CD4-positive, alpha-beta memory T cell (primary cell): ENCODE results near the gene HBEGF. TPM values are rescaled to one million over a fixed set of nuclear protein-coding genes. Genes with fewer than 3 reads are reported as not detected.

ENCODE experiments used
- CTCF ChIA-PET: fragments of 350-600 bp; sonication (Branson Sonifier 250); formaldehyde crosslinking; loops from one replicate; lab custom pipeline; 2021; ENCODE audit warnings: inconsistent platforms; ENCODE audit not compliant: partially characterized antibody; lab: Charles Lee
- POLR2A ChIA-PET: fragments of 350-600 bp; sonication (Branson Sonifier 250); formaldehyde crosslinking; loops from one replicate; lab custom pipeline; 2021; ENCODE audit not compliant: partially characterized antibody; lab: Charles Lee
- DNase-seq, 5 donors: peaks; one replicate each; pipeline versions ENCODE4 v3.0.0 to v3.0.0-alpha.2; 2020 to 2022; ENCODE audit warnings: mixed read lengths in 1 of 5
- H3K27ac ChIP-seq: one replicate; pipeline ENCODE4 v1.7.0; 2013; ENCODE audit warnings: low read depth, low read length
- H3K27me3 ChIP-seq: 2 replicates; pipeline ENCODE4 v1.7.0; 2013; ENCODE audit warnings: mild to moderate bottlenecking, low read length, moderate library complexity; ENCODE audit not compliant: insufficient read depth
- H3K36me3 ChIP-seq: 2 replicates; pipeline ENCODE4 v1.7.0; 2013; ENCODE audit warnings: mild to moderate bottlenecking, low read length, moderate library complexity; ENCODE audit not compliant: insufficient read depth
- H3K4me1 ChIP-seq: 2 replicates; pipeline ENCODE4 v1.7.0; 2013; ENCODE audit warnings: mild to moderate bottlenecking, low read length, moderate library complexity; ENCODE audit not compliant: insufficient read depth
- H3K4me3 ChIP-seq, 2 donors: one replicate each; pipeline ENCODE4 v1.7.0; 2013; ENCODE audit warnings: low read length in 2 of 2, mild to moderate bottlenecking in 1 of 2
- H3K9me3 ChIP-seq, 2 donors: one replicate each; pipeline ENCODE4 v1.7.0; 2013; ENCODE audit warnings: low read length in 2 of 2, control low read depth in 1 of 2; ENCODE audit not compliant: control insufficient read depth in 1 of 2
- H3K27ac Mint-ChIP-seq, 7 donors: one replicate each; pipeline ENCODE4 v1.8.0; 2020 to 2021; ENCODE audit warnings: mixed read lengths in 7 of 7, mild to moderate bottlenecking in 6 of 7, inconsistent platforms in 3 of 7, moderate library complexity in 3 of 7
- H3K27me3 Mint-ChIP-seq, 2 donors: one replicate each; pipeline ENCODE4 v1.8.0; 2020 to 2021; ENCODE audit warnings: mixed read lengths in 2 of 2
- H3K36me3 Mint-ChIP-seq, 2 donors: one replicate each; pipeline ENCODE4 v1.8.0; 2020 to 2021; ENCODE audit warnings: mixed read lengths in 2 of 2, inconsistent platforms in 1 of 2, mild to moderate bottlenecking in 1 of 2
- H3K4me1 Mint-ChIP-seq, 4 donors: one replicate each; pipeline ENCODE4 v1.8.0; 2020 to 2021; ENCODE audit warnings: mixed read lengths in 4 of 4, mild to moderate bottlenecking in 1 of 4
- H3K4me3 Mint-ChIP-seq, 8 donors: one replicate each; pipeline ENCODE4 v1.8.0; 2020 to 2021; ENCODE audit warnings: mixed read lengths in 8 of 8, mild to moderate bottlenecking in 7 of 8, moderate library complexity in 6 of 8, inconsistent platforms in 3 of 8
- H3K9me3 Mint-ChIP-seq, 8 donors: one replicate each; pipeline ENCODE4 v1.8.0; 2020 to 2021; ENCODE audit warnings: mixed read lengths in 8 of 8, mild to moderate bottlenecking in 5 of 8, inconsistent platforms in 3 of 8, moderate library complexity in 1 of 8
- intact Hi-C: fragments of 100-400 bp; cut with micrococcal nuclease; formaldehyde crosslinking; loops from one replicate; pipeline ENCODE4 v1.15.1; 2023
- polyA plus RNA-seq, 2 donors: library from polyadenylated mRNA; unstranded; fragments of 300-500 nt; fragmentation: Illumina TruSeq; gene quantifications; one replicate each; pipeline ENCODE4 v1.2.3, GENCODE V29; 2021
- total RNA-seq, 2 experiments: library from RNA; stranded (reverse); gene quantifications; one replicate each; pipeline ENCODE4 v1.2.3, GENCODE V29; 2021

The HBEGF gene
- total and polyA plus RNA-seq, 4 experiments from 2014 or later = 0.52 to 2.4 (median 1.0) TPM

GRCh38 chr5:140361901-140362300 lies 15.5 kb upstream of the HBEGF start:
- Histone ChIP-seq H3K4me3 (no peak overlapping the region), H3K36me3 (no peaks in the 10 kb centered on the region), H3K9me3 (no peaks in the 10 kb centered on the region), H3K4me1 (peaks cover 21% of the 10 kb centered on the region), H3K27ac (no peak overlapping the region), H3K27me3 (no peaks in the 10 kb centered on the region)
- no peaks in the 10 kb centered on the region for H3K9me3 Mint-ChIP-seq
- peaks cover 12 to 23% (median 15%) of the 10 kb centered on the region in 4 donors for H3K4me1 Mint-ChIP-seq
- H3K4me3 Mint-ChIP-seq = no peak overlapping the region
- POLR2A ChIA-PET = no interaction called here
- intact Hi-C loops = loop anchor here (5.0 kb wide), 1 partner anchor 680 kb away; no protein-coding TSS in a partner anchor
- H3K27me3 Mint-ChIP-seq = peaks cover 2% of the 10 kb centered on the region in 2 donors
- CTCF ChIA-PET = interaction anchor here (1.0 to 4.6 kb wide), 5 partner anchors 9 to 360 kb away, joined by 3 to 37 read pairs (median 5); no protein-coding TSS in a partner anchor
- H3K27ac Mint-ChIP-seq = no peak overlapping the region
- DNase-seq = no peak
- no peaks in the 10 kb centered on the region for H3K36me3 Mint-ChIP-seq

GRCh38 chr5:140360681-140361479 lies 14.5 kb upstream of the HBEGF start:
- Histone ChIP-seq H3K27ac (no peak overlapping the region), H3K4me3 (no peak overlapping the region), H3K9me3 (no peaks in the 10 kb centered on the region), H3K36me3 (no peaks in the 10 kb centered on the region), H3K4me1 (peaks cover 22% of the 10 kb centered on the region), H3K27me3 (no peaks in the 10 kb centered on the region)
- Mint-ChIP-seq H3K4me3 (no peak overlapping the region), H3K27me3 (peaks cover 2% of the 10 kb centered on the region in 2 donors), H3K36me3 (no peaks in the 10 kb centered on the region), H3K4me1 (peaks cover 12 to 24% (median 15%) of the 10 kb centered on the region in 4 donors), H3K9me3 (no peaks in the 10 kb centered on the region), H3K27ac (peak overlapping the region in 1 of 7 donors; percentile 56)
- POLR2A ChIA-PET = no interaction called here
- CTCF ChIA-PET = interaction anchor here (0.7 to 4.6 kb wide), 13 partner anchors 8 to 365 kb away, joined by 3 to 37 read pairs (median 4); partner anchors contain the start of gene HBEGF
- intact Hi-C loops = loop anchor here (5.0 kb wide), 1 partner anchor 681 kb away; no protein-coding TSS in a partner anchor
- DNase-seq = no peak

- H3K4me3 ChIP-seq = no peak within 1 kb of the TSS
- Mint-ChIP-seq H3K36me3 (no peaks in the 10 kb centered on the region), H3K27me3 (peaks cover 2% of the 10 kb centered on the region in 2 donors), H3K4me3 (no peak within 1 kb of the TSS), H3K4me1 (peaks cover 12 to 24% (median 15%) of the 10 kb centered on the region in 4 donors), H3K27ac (peak within 1 kb of the TSS in 1 of 7 donors; percentile 56), H3K9me3 (no peaks in the 10 kb centered on the region)
- ChIA-PET POLR2A (no interaction called here), CTCF (interaction anchor here (0.7 to 4.6 kb wide), 11 partner anchors 8 to 365 kb away, joined by 3 to 37 read pairs (median 4); partner anchors contain the start of gene HBEGF)
- no peak within 1 kb of the TSS for H3K27ac ChIP-seq
- no peaks in the 10 kb centered on the region for H3K9me3 ChIP-seq
- intact Hi-C loops = loop anchor here (5.0 kb wide), 1 partner anchor 682 kb away; no protein-coding TSS in a partner anchor
- DNase-seq = no peak
- peaks cover 22% of the 10 kb centered on the region for H3K4me1 ChIP-seq
- no peaks in the 10 kb centered on the region for H3K27me3 ChIP-seq
- no peaks in the 10 kb centered on the region for H3K36me3 ChIP-seq
Observed at GRCh38 chr5:140360101-140360500, 13.7 kb upstream of the HBEGF start, which contains the start of gene SLC4A9. SLC4A9 (plus strand) TSS chr5:140360194; CDS start chr5:140360237, 43 bp downstream.

GRCh38 chr5:140358738-140359310 lies 12.4 kb upstream of the HBEGF start:
- Histone ChIP-seq H3K4me1 (peaks cover 22% of the 10 kb centered on the region), H3K4me3 (no peak overlapping the region), H3K9me3 (no peaks in the 10 kb centered on the region), H3K27ac (no peak overlapping the region), H3K27me3 (no peaks in the 10 kb centered on the region), H3K36me3 (no peaks in the 10 kb centered on the region)
- ChIA-PET POLR2A (no interaction called here), CTCF (interaction anchor here (0.6 to 4.1 kb wide), 25 partner anchors 7 to 367 kb away, joined by 3 to 31 read pairs (median 4); partner anchors contain the start of genes HBEGF and PFDN1)
- no peak for DNase-seq
- no peaks in the 10 kb centered on the region for H3K9me3 Mint-ChIP-seq
- H3K36me3 Mint-ChIP-seq = no peaks in the 10 kb centered on the region
- peak overlapping the region in 1 of 8 donors; percentile 6 for H3K4me3 Mint-ChIP-seq
- intact Hi-C loops = loop anchor here (10.0 kb wide), 1 partner anchor 184 kb away; the partner anchor contains the start of gene CYSTM1
- peak overlapping the region in 3 of 7 donors; percentile 3 to 77 (median 74) for H3K27ac Mint-ChIP-seq
- peaks cover 12 to 24% (median 15%) of the 10 kb centered on the region in 4 donors for H3K4me1 Mint-ChIP-seq
- peaks cover 2% of the 10 kb centered on the region in 2 donors for H3K27me3 Mint-ChIP-seq

- peak; percentile 66 to 73 (median 72) for DNase-seq
- no peaks in the 10 kb centered on the region for H3K36me3 Mint-ChIP-seq
- H3K27me3 Mint-ChIP-seq = peaks cover 0 to 2% of the 10 kb centered on the region in 2 donors
- ChIA-PET POLR2A (no interaction called here), CTCF (interaction anchor here (0.7 to 4.1 kb wide), 9 partner anchors 8 to 364 kb away, joined by 3 to 31 read pairs (median 8); partner anchors contain the start of genes HBEGF and PFDN1)
- peak overlapping the region in 6 of 7 donors; percentile 68 to 93 (median 82) for H3K27ac Mint-ChIP-seq
- peaks cover 9 to 17% (median 11%) of the 10 kb centered on the region in 4 donors for H3K4me1 Mint-ChIP-seq
- peak overlapping the region; percentile 76 to 91 (median 84) for H3K4me3 Mint-ChIP-seq
- no peaks in the 10 kb centered on the region for H3K9me3 ChIP-seq
- no peak overlapping the region for H3K27ac ChIP-seq
- H3K36me3 ChIP-seq = no peaks in the 10 kb centered on the region
- no peaks in the 10 kb centered on the region for H3K9me3 Mint-ChIP-seq
- no peaks in the 10 kb centered on the region for H3K27me3 ChIP-seq
- peaks cover 13% of the 10 kb centered on the region for H3K4me1 ChIP-seq
- intact Hi-C loops = loop anchor here (1.0 to 10.0 kb wide), 2 partner anchors 113 to 183 kb away; partner anchors contain the start of gene CYSTM1
- peak overlapping the region in 1 of 2 donors; percentile 46 for H3K4me3 ChIP-seq
Observed at GRCh38 chr5:140357726-140358093, 11.3 kb upstream of the HBEGF start.

- H3K9me3 Mint-ChIP-seq = no peaks in the 10 kb centered on the region
- H3K36me3 Mint-ChIP-seq = no peaks in the 10 kb centered on the region
- ChIA-PET POLR2A (no interaction called here), CTCF (interaction anchor here (1.4 to 16.4 kb wide), 3 partner anchors 11 to 111 kb away, joined by 4 to 518 read pairs (median 25); partner anchors contain the start of gene HBEGF)
- Histone ChIP-seq H3K27ac (no peak overlapping the region), H3K27me3 (no peaks in the 10 kb centered on the region), H3K36me3 (no peaks in the 10 kb centered on the region), H3K4me3 (peak overlapping the region in 1 of 2 donors; percentile 46), H3K4me1 (peaks cover 13% of the 10 kb centered on the region), H3K9me3 (no peaks in the 10 kb centered on the region)
- peaks cover 0 to 2% of the 10 kb centered on the region in 2 donors for H3K27me3 Mint-ChIP-seq
- DNase-seq = no peak
- intact Hi-C loops = loop anchor here (1.0 to 10.0 kb wide), 2 partner anchors 113 to 182 kb away; partner anchors contain the start of gene CYSTM1
- H3K4me3 Mint-ChIP-seq = peak overlapping the region; percentile 52 to 91 (median 84)
- peak overlapping the region in 4 of 7 donors; percentile 74 to 89 (median 82) for H3K27ac Mint-ChIP-seq
- peaks cover 9 to 17% (median 11%) of the 10 kb centered on the region in 4 donors for H3K4me1 Mint-ChIP-seq
Observed at GRCh38 chr5:140356853-140357725, 10.7 kb upstream of the HBEGF start.
